GM19395 (cell line): ENCODE measurements around the gene LCT.
"Not testable (repeated sequence)": the region's sequence is repeated elsewhere in the genome, so short reads cannot be mapped to it uniquely, and the experiment has no call there.

Experiments used
- ATAC-seq: cut with Tn5 transposase; IDR thresholded peaks from one replicate; pipeline ENCODE4 v1.9.1; 2021; ENCODE audit warnings: mild to moderate bottlenecking, moderate library complexity; ENCODE audit not compliant: unreplicated experiment

Gene LCT

GRCh38 chr2:135798275-135798705, 38.7 kb downstream of the LCT start:
- ATAC-seq = no peak

- peak; percentile 80 for ATAC-seq
These were observed 39.3 kb downstream of the LCT start for GRCh38 chr2:135797497-135798274.

- ATAC-seq = no peak
These were observed 40.4 kb downstream of the LCT start for GRCh38 chr2:135796606-135797005.

GRCh38 chr2:135795641-135796040, 41.3 kb downstream of the LCT start:
- ATAC-seq = not testable (repeated sequence)

- ATAC-seq = no peak
These were observed 44.4 kb downstream of the LCT start for GRCh38 chr2:135792401-135793150.

GRCh38 chr2:135791418-135792190, 45.4 kb downstream of the LCT start:
- no peak for ATAC-seq

- ATAC-seq = no peak
These were observed 46.6 kb downstream of the LCT start for GRCh38 chr2:135790423-135790822.

GRCh38 chr2:135786823-135787222, 50.2 kb downstream of the LCT start:
- no peak for ATAC-seq

- no peak for ATAC-seq
These were observed 52.0 kb downstream of the LCT start for GRCh38 chr2:135785032-135785431.

- no peak for ATAC-seq
These were observed 53.5 kb downstream of the LCT start for GRCh38 chr2:135783439-135783838.

- ATAC-seq = no peak
These were observed 54.8 kb downstream of the LCT start for GRCh38 chr2:135782231-135782630.

- no peak for ATAC-seq
These were observed 60.6 kb downstream of the LCT start for GRCh38 chr2:135776367-135776766.

GRCh38 chr2:135775420-135775819, 61.6 kb downstream of the LCT start:
- no peak for ATAC-seq

- no peak for ATAC-seq
These were observed 63.1 kb downstream of the LCT start for GRCh38 chr2:135773917-135774316.

GRCh38 chr2:135773319-135773718, 63.7 kb downstream of the LCT start:
- ATAC-seq = no peak

- no peak for ATAC-seq
These were observed 68.1 kb downstream of the LCT start for GRCh38 chr2:135768863-135769262.

GRCh38 chr2:135762530-135762929, 74.5 kb downstream of the LCT start:
- ATAC-seq = no peak

GRCh38 chr2:135762022-135762421, 75.0 kb downstream of the LCT start:
- no peak for ATAC-seq

- ATAC-seq = no peak
These were observed 80.3 kb downstream of the LCT start for GRCh38 chr2:135756692-135757091.

- no peak for ATAC-seq
These were observed 81.4 kb downstream of the LCT start for GRCh38 chr2:135755573-135755972.

- ATAC-seq = no peak
These were observed 91.4 kb downstream of the LCT start for GRCh38 chr2:135745545-135745944.
